ENCODE data around the gene CYCS.

GRCh38 chr7:25090374-25090773 lies 34.7 kb downstream of the CYCS start:
- TF ChIP-seq EP300 (IDR thresholded peaks at IDR 0.05; ENCODE audit: borderline replicate concordance in 1 of 2, control insufficient read depth in 1 of 2, low read depth in 2 of 2, low read length in 2 of 2) (no peak), ZBTB33 (IDR thresholded peaks at IDR 0.05) (no peak), FOXK2 (IDR thresholded peaks at IDR 0.05) (no peak), CHD4 (IDR thresholded peaks at IDR 0.05) (no peak), ESRRA (IDR thresholded peaks at IDR 0.05; ENCODE audit: low read length) (no peak), MAX (IDR thresholded peaks at IDR 0.05; ENCODE audit: low read depth, low read length) (no peak), SUZ12 (IDR thresholded peaks at IDR 0.05; ENCODE audit: unreplicated experiment) (no peak), ATF2 (IDR thresholded peaks at IDR 0.05; ENCODE audit: low read length) (no peak), NFYB (IDR thresholded peaks at IDR 0.05; ENCODE audit: insufficient read depth, low read depth, low read length) (no peak), EZH2 (IDR thresholded peaks at IDR 0.05; ENCODE audit: borderline replicate concordance, control insufficient read depth, low read depth, low read length) (no peak), JUNB (IDR thresholded peaks at IDR 0.05) (no peak)
